ENCODE measurements around the gene PCDHB8. TPM values are rescaled to one million over a fixed set of nuclear protein-coding genes. Genes with fewer than 3 reads are reported as not detected.
"Not testable (repeated sequence)": the region's sequence is repeated elsewhere in the genome, so short reads cannot be mapped to it uniquely, and the experiment has no call there.

PCDHB8 gene
- total RNA-seq: 1 to 10 TPM in 5 of 6 donors, under 1 TPM in 1; 0.43 to 2.9 (median 2.4) TPM
- polyA plus RNA-seq: under 1 TPM; 0.46 to 0.49 TPM

- not testable (repeated sequence) for DNase-seq, H3K36me3 ChIP-seq, H3K9me3 ChIP-seq
These were observed at the start of gene PCDHB8 for GRCh38 chr5:141177577-141178191. Gene PCDHB8, plus strand, starts transcription at chr5:141177790. Its CDS starts 245 bp downstream, at chr5:141178035.

DNA sequence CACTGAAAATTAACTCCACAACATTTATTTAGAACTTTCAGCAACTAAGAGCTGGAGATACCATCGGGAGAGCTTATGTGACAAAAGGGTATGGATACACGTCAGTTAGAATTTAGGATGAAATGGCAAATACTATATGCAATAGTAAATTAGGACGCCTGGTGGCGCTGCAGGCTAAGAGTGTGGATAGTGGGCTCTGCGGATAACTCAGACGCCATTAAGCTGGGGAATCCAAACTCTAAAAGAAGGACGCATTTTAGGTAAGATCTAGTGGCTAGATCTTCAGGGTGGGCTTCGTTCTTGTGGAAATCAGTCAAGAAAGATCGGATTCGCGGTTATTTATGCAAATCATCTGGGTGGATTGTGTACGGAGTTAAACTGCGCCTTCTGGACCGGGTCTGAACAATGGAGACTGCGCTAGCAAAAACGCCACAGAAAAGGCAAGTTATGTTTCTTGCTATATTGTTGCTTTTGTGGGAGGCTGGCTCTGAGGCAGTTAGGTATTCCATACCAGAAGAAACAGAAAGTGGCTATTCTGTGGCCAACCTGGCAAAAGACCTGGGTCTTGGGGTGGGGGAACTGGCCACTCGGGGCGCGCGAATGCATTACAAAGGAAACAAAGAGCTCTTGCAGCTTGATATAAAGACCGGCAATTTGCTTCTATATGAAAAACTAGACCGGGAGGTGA, 42.4 kb upstream of the PCDHB8 start, which contains the start of gene PCDHB5:
Gene PCDHB5, plus strand, starts transcription at position 177 of the 688 bp plus-strand sequence. Its CDS starts 229 bp downstream, at position 406.
- peak; percentile 94 to 98 (median 96) for ATAC-seq
- no peaks in the 10 kb centered on the region for H3K36me3 ChIP-seq
- DNase-seq: peak in 4 of 6 donors; percentile 29 to 67 (median 47)
- intact Hi-C loops (cut with DNase I): no loop called here
- no peaks in the 10 kb centered on the region for H3K9me3 ChIP-seq
- no peaks in the 10 kb centered on the region for H3K27me3 ChIP-seq
- 8 to 13% methylated on average over 22 of the region's 22 CpGs for WGBS, 2 donors
- H3K4me1 ChIP-seq: no peaks in the 10 kb centered on the region
- peak within 1 kb of the TSS; percentile 12 to 50 (median 34) for H3K4me3 ChIP-seq
- FAIRE-seq: no peak
- peak within 1 kb of the TSS in 2 of 4 donors; percentile 44 to 47 for H3K27ac ChIP-seq
- TF ChIP-seq CTCF (IDR thresholded peaks at IDR 0.05): peak; percentile 34 to 41 (median 38)

More at GRCh38 chr5:141177577-141178191, at the start of gene PCDHB8:
- peak; percentile 82 to 95 (median 88) for ATAC-seq
- intact Hi-C loops (cut with DNase I); FAIRE-seq; H3K27ac ChIP-seq; H3K4me1 ChIP-seq: not testable (repeated sequence)
- 26 to 29% methylated on average over 13 to 15 of the region's 18 CpGs for WGBS, 2 donors
- Histone ChIP-seq H3K27me3 (peaks cover 0 to 22% (median 0%) of the 10 kb centered on the region in 4 donors), H3K4me3 (peak within 1 kb of the TSS in 1 of 4 donors; percentile 13)
- peak in 1 of 4 donors; percentile 10 for TF ChIP-seq CTCF (IDR thresholded peaks at IDR 0.05)

DNA sequence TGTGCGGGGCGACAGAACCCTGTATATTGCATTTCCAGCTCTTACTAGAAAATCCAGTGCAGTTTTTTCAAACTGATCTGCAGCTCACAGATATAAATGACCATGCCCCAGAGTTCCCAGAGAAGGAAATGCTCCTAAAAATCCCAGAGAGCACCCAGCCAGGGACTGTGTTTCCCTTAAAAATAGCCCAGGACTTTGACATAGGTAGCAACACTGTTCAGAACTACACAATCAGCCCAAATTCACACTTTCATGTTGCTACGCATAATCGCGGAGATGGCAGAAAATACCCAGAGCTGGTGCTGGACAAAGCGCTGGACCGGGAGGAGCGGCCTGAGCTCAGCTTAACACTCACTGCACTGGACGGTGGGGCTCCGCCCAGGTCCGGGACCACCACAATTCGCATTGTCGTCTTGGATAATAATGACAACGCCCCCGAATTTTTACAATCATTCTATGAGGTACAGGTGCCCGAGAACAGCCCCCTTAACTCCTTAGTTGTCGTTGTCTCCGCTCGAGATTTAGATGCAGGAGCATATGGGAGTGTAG, 41.8 kb upstream of the PCDHB8 start:
- 31 to 42% methylated on average over 19 of the region's 19 CpGs for WGBS, 2 donors
- Histone ChIP-seq H3K27me3 (no peaks in the 10 kb centered on the region), H3K9me3 (no peaks in the 10 kb centered on the region), H3K4me3 (peak overlapping the region; percentile 8 to 50 (median 34)), H3K27ac (no peak overlapping the region), H3K4me1 (no peaks in the 10 kb centered on the region), H3K36me3 (no peaks in the 10 kb centered on the region)
- peak; percentile 53 to 72 (median 63) for ATAC-seq
- DNase-seq: no peak
- FAIRE-seq: no peak
- no peak for TF ChIP-seq CTCF (IDR thresholded peaks at IDR 0.05)
- intact Hi-C loops (cut with DNase I): no loop called here

DNA sequence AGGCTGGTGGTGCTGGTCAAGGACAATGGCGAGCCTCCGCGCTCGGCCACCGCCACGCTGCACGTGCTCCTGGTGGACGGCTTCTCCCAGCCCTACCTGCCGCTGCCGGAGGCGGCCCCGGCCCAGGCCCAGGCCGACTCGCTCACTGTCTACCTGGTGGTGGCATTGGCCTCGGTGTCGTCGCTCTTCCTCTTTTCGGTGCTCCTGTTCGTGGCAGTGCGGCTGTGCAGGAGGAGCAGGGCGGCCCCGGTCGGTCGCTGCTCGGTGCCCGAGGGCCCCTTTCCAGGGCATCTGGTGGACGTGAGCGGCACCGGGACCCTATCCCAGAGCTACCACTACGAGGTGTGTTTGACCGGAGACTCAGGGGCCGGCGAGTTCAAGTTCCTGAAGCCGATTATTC, 40.2 kb upstream of the PCDHB8 start:
- H3K36me3 ChIP-seq; H3K4me1 ChIP-seq; H3K27me3 ChIP-seq; ATAC-seq; FAIRE-seq; H3K9me3 ChIP-seq; H3K4me3 ChIP-seq; H3K27ac ChIP-seq; intact Hi-C loops (cut with DNase I): not testable (repeated sequence)
- peak in 1 of 6 donors; percentile 39 for DNase-seq
- WGBS, 2 donors: 49 to 61% methylated on average over 27 to 34 of the region's 34 CpGs

DNA sequence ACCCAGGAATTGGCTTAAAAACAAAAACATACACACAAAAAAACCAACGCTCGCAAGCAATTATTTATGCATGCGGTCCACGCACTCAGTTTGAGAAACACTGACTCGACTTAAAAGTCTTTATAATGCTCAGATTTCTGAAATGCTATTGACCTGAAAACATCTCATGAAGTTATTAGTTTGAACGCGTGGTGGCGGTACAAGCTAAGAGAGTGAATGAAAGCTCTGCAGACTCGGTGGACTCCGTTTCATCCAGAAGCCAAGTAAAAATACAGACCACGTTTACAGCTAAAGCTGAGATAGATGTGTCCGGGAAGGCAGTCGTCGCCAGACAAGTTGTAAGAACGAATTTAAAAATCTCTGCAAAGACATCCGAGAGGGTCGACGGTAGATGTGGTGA, 27.8 kb upstream of the PCDHB8 start, which contains the start of gene PCDHB6:
Gene PCDHB6, plus strand, starts transcription at position 246 of the 400 bp plus-strand sequence. CDS start 201 bp downstream, outside the sequence.
- FAIRE-seq: no peak

More for the DNA sequence above, 27.8 kb upstream of the PCDHB8 start, which contains the start of gene PCDHB6:
- intact Hi-C loops (cut with DNase I): loop anchor here in 1 of 3 donors (10.0 kb wide), 1 partner anchor 235 kb away; the partner anchor contains the start of genes PCDHGA7 and PCDHGB4
- ATAC-seq (peak in 1 of 4 donors; percentile 37), DNase-seq (no peak)
- TF ChIP-seq CTCF (IDR thresholded peaks at IDR 0.05): no peak
- Histone ChIP-seq H3K27me3 (no peaks in the 10 kb centered on the region), H3K4me3 (peak within 1 kb of the TSS in 1 of 4 donors; percentile 11), H3K27ac (no peak within 1 kb of the TSS), H3K36me3 (no peaks in the 10 kb centered on the region), H3K4me1 (no peaks in the 10 kb centered on the region), H3K9me3 (peaks cover 0 to 4% (median 0%) of the 10 kb centered on the region in 4 donors)
- WGBS, 2 donors: 11 to 26% methylated on average over 18 of the region's 18 CpGs
